HG03575 (cell line): Measurements from ENCODE around the gene RPTOR.

ENCODE experiments used
- ATAC-seq: cut with Tn5 transposase; IDR thresholded peaks from one replicate; pipeline ENCODE4 v1.9.1; 2021; ENCODE audit not compliant: unreplicated experiment, insufficient number of reproducible peaks, low FRiP score; ENCODE audit errors: extremely low read depth

RPTOR gene

GRCh38 chr17:80649672-80650330 lies 105.2 kb downstream of the RPTOR start:
- no peak for ATAC-seq

GRCh38 chr17:80650331-80650672 lies 105.7 kb downstream of the RPTOR start:
- no peak for ATAC-seq

GRCh38 chr17:80650751-80651518 lies 106.3 kb downstream of the RPTOR start:
- no peak for ATAC-seq

GRCh38 chr17:80652756-80653330 lies 108.2 kb downstream of the RPTOR start:
- no peak for ATAC-seq

DNA sequence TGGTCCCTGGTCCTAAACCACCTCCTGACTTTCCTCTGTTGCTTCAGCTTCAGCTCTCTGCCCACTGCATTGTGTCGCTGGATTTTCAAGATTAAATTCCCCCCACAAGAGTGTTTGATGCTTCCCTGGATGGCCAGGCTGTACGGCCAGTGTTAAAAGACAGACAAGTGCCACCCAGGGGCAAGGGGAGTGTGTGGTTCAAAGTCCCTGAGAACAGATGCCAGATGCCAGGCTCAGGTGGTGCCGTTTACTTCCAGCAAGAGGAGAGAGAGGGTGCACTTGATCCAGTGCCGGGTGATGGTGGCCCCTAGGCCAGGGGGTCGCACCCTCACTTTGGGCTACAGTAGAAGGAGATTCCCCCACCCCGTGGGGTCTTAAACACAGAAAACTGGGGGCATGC lies 109.2 kb downstream of the RPTOR start:
- no peak for ATAC-seq

GRCh38 chr17:80655608-80656007 lies 111.0 kb downstream of the RPTOR start:
- ATAC-seq: no peak

GRCh38 chr17:80656590-80656989 lies 112.0 kb downstream of the RPTOR start:
- no peak for ATAC-seq

DNA sequence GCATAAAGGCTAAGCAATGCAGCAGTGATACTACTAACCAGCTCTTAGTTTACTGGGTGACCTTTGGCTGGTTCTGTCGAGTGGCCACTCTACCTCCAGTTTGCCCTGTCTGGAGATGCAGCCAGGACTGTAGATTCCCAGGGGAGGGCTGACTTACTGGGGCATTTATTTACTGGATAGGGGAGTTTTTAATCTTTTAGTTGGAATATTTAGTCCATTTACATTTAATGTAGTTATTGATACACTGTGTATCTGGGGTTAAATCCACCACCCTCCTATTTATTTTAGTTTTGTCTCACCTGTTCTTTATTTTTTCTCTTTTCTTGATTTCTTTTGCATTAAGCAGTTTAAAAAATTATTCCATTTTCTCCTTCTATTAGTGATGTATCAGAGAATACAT lies 112.9 kb downstream of the RPTOR start:
- ATAC-seq: no peak

- no peak for ATAC-seq
These were observed 114.2 kb downstream of the RPTOR start for GRCh38 chr17:80658821-80659220.

DNA sequence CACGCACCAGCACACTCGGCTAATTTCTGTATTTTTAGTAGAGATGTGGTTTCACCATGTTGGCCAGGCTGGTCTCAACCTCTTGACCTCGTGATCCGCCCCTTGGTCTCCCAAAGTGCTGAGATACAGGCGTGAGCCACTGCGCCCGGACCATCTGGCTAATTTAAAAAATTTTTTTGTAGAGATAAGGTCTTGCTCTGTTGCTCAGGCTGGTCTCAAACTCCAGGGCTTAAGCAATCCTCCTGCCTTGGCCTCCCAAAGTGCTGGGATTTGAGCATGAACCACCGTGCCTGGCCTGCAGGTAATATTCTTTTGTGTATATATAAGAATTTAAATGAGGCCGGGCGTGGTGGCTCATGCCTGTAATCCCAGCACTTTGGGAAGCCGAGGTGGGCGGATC lies 115.0 kb downstream of the RPTOR start:
- no peak for ATAC-seq

- no peak for ATAC-seq
These were observed 116.0 kb downstream of the RPTOR start for GRCh38 chr17:80660527-80661198.

GRCh38 chr17:80662557-80662956 lies 117.9 kb downstream of the RPTOR start:
- no peak for ATAC-seq

DNA sequence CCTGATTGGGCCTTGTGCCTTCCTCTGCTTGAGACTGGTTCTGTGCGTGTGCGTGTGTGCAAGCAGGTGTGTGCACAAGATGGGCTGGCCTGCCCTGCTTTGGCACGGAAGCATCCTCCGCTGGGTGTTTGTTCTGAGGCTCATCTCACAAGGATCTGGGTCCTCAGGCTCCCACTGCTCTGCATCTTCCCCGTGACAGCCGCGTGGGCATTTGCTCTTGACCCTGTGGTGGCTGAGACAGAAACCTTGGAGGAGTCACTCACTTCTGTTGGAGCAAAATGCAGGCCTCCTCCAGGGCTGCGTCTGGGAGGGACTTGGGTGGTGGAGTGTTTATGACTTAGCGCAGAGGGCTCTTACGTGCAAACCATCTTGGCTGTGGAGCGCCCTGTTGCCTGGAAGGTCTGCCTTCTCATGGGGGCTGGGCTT lies 119.2 kb downstream of the RPTOR start:
- no peak for ATAC-seq

GRCh38 chr17:80664217-80664790 lies 119.7 kb downstream of the RPTOR start:
- no peak for ATAC-seq

DNA sequence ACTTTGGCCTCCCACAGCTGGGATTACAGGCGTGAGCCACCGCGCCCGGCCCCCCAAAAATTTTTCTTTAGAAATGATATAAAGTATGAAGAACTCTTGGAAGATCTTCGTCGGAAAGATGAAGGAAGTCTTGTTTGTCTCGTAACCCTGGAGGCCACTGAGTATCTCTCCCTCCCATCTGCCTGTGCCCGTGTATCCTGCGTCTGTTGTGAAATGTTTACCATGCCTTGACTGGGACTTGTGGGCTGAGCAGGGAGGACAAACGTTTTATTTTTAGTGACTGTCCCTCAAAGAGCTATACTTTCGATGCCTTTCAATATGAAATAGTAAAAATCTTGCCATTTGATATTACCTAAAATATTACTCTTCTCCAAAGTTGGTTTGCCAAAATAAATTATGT lies 121.2 kb downstream of the RPTOR start:
- no peak for ATAC-seq

DNA sequence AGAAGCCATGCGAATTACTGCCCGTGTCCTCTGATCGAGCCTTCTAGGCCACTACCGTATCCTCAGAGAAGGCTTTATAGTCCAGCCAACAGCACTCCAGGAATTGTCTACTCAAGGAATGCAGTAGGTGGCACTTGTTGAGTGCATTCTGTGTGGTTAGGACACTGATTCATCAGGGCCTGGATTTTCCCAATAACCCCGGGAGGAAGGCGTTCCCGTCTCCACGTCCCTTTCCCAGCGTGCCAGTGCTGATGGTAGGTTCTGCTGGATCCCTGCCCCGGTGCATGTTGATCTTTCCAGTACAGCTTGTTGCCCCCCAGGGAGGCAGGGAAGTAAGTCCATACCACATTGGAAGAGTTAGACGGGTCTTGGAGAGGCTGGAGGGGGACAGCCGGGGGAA lies 122.2 kb downstream of the RPTOR start:
- ATAC-seq: no peak

- no peak for ATAC-seq
These were observed 123.0 kb downstream of the RPTOR start for GRCh38 chr17:80667462-80668277.

GRCh38 chr17:80668375-80669148 lies 123.9 kb downstream of the RPTOR start:
- no peak for ATAC-seq
